HG02759 (cell line): Measurements from ENCODE around the gene TRIM68.

ENCODE experiments used
- ATAC-seq: cut with Tn5 transposase; IDR thresholded peaks from one replicate; pipeline ENCODE4 v1.9.1; 2021; ENCODE audit warnings: mild to moderate bottlenecking, moderate library complexity; ENCODE audit not compliant: unreplicated experiment

Gene TRIM68, protein sequence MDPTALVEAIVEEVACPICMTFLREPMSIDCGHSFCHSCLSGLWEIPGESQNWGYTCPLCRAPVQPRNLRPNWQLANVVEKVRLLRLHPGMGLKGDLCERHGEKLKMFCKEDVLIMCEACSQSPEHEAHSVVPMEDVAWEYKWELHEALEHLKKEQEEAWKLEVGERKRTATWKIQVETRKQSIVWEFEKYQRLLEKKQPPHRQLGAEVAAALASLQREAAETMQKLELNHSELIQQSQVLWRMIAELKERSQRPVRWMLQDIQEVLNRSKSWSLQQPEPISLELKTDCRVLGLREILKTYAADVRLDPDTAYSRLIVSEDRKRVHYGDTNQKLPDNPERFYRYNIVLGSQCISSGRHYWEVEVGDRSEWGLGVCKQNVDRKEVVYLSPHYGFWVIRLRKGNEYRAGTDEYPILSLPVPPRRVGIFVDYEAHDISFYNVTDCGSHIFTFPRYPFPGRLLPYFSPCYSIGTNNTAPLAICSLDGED

DNA sequence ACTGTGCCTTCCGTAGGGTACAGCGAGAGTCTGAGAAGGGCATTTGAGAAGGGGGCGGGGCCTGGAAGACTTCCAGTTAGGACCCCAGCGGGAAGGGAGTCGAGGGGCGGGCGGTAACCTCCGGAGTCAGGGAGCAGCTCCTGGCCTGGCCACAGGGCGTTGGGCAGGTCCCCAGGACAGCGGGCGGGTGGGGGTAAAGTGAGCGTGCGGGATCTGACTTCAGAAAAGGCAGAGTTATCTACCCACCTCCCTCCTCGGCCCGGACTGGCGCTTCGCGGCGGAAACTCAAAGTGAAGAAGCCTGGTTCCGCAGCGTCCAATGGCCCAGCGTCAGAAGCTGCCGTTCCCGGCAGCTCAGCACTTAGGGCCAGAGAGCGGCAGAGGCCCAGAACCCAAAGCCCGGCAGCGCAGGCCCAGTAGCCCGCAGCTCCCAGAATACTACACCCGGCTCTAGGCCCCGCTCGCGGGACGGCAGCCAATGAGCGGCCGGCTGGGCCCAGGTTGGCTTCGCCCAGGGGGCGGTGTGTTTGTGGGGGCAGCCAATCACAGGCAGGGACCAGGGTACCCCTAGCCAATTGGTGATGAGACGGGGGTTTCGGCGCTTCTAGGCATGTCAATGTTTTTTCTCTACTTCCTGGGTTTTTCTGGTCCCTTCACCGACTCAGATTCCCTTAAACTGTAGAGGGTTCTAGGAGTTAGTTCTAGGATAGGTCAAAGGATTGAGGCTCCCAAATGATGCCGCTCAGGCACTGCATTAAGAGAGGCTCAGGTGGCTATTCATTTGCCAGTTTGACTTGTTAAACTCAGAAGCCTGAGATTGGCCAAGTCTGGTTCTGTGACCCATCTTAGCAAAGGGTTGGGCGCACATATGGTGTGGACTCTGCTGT is at the start of gene TRIM68:
TRIM68 (minus strand) TSS at position 451 of the 886 bp plus-strand sequence. CDS start 2,727 bp downstream, outside the sequence.
- peak; percentile 99 for ATAC-seq

DNA sequence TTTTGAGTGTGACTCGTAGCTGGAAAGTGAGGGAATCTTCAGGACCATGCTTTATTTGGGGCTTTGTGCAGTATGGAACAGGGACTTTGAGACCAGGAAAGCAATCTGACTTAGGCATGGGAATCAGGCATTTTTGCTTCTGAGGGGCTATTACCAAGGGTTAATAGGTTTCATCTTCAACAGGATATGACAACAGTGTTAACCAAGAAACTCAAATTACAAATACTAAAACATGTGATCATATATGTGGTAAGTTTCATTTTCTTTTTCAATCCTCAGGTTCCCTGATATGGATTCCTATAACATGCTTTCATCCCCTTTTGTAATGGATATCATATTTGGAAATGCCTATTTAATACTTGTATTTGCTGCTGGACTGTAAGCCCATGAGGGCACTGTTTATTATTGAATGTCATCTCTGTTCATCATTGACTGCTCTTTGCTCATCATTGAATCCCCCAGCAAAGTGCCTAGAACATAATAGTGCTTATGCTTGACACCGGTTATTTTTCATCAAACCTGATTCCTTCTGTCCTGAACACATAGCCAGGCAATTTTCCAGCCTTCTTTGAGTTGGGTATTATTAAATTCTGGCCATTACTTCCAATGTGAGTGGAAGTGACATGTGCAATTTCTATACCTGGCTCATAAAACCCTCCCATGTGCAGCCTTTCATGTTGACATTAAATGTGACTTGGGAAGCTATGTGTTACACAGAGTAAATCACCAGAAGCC is 46.8 kb upstream of the TRIM68 start:
- no peak for ATAC-seq

GRCh38 chr11:4647766-4648165 is 39.7 kb upstream of the TRIM68 start:
- ATAC-seq, result no peak

DNA sequence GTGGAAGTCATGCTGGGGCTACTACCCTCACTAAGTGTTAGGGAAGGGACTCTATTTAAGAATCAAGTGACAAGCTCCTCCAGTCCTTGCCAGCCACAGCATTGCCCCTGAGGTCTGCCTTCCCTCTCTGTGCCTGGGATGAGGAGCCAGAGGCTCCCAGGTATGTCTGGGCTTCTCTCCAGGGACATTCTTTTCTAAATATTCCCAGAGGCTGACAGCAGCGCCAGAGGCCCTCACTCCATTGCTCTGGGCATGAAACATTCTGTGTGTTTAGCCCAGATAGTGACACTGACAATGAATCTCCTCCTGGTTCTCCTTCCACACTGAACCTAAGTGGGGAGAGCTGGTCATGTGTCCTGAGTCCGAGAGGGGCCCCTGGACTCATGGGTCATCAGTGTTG is 37.9 kb upstream of the TRIM68 start:
- no peak for ATAC-seq

- no peak for ATAC-seq
Observed at GRCh38 chr11:4644233-4644632, 36.2 kb upstream of the TRIM68 start.

DNA sequence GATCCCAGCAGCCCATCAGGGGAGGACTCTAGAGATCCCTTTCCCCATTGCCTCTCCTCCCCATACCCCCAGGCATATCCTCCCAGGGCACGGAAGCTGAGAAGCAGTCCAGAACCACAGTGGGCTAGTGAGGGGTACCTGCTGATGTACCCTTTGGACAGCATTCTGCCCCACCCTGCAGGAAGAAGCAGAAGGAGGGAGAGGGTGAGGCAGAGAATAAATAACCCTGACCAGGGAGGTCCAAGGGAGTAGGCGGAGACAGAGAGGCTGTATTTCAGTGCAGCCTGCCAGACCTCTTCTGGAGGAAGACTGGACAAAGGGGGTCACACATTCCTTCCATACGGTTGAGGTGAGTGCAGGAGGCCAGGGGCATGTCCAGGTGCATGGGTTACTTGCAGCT is 35.7 kb upstream of the TRIM68 start, which contains the start of gene OR51E1:
OR51E1 (plus strand) TSS at position 301 of the 400 bp plus-strand sequence. CDS start 8,545 bp downstream, outside the sequence.
- ATAC-seq, result no peak

- ATAC-seq, result no peak
Observed at GRCh38 chr11:4643076-4643475, 35.0 kb upstream of the TRIM68 start.

GRCh38 chr11:4642043-4642442 is 34.0 kb upstream of the TRIM68 start:
- no peak for ATAC-seq

DNA sequence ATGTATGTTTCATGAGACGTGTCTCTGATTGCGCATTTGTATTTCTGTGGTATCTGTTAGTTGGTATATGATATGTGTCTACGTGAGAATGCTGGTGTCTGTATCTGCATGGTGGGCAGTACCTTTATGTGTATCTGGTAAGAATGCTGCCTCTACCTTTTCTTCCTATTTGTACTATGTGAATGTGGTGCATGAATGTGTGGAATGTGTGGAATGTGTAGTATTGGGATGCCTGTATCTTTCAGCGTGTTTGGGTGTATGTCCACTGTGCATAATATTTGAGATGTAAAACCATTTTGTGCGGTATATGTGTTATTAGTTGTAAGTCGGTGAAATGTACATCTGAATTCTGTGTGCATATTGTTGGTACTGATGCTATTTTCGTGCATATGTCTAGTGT is 33.5 kb upstream of the TRIM68 start:
- no peak for ATAC-seq

DNA sequence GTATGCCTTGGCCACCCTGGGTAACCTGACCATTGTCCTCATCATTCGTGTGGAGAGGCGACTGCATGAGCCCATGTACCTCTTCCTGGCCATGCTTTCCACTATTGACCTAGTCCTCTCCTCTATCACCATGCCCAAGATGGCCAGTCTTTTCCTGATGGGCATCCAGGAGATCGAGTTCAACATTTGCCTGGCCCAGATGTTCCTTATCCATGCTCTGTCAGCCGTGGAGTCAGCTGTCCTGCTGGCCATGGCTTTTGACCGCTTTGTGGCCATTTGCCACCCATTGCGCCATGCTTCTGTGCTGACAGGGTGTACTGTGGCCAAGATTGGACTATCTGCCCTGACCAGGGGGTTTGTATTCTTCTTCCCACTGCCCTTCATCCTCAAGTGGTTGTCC is 31.9 kb upstream of the TRIM68 start:
- ATAC-seq, result no peak

DNA sequence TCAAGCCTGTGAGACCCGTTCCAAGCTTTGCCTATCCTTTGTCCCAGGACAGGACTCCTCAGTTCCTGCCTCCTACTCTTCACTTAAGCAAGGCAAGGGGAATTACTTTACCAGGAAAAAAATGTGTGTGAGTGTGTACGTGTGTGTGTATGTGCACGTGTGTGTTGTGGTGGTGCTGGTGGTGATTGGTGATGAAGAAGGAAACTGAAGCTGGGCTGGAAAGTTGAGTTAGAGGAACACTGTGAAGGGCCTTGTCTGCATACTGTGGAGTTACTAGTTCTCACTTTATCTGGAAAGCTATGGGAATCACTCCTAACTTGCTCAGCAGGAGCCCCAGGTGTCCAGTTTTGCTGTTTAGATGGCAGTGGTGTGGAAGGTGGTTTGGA is 29.6 kb upstream of the TRIM68 start:
- no peak for ATAC-seq

DNA sequence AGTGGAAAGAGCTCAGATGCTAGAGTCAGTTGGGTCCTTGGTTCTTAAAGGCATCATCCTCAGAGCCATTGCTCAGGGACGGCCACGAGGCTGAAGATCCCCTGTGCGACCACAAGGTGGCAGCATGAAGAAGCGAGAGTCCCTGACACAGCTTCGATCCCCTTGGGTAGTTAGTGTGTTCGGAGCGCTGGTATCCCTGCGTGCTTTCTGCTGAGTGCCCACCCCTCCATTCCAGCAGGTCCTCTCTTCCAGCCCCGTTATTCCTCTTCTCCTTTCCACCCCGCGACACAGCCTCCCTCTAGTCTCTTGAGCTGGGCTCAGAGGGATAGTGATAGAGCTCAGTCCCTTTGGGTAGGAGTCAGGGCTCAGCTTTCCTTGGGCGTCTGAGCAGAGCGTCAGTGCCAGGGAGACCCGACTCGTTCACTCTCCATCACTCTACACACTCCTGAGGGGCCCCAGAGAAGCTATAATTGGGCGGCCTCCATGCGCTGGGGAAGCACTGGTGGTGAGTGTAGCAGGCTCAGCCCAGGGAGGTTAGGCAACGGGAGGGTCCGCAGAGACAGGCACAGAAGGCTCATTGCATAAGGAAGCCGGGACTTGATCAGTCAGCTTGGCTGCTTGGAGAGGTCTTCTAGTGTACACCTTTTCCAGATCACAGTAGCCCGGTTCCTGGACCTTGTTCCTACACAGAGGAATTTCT is 29.1 kb upstream of the TRIM68 start, which contains the start of gene OR51D1:
OR51D1 (plus strand) TSS at position 516 of the 700 bp plus-strand sequence. CDS start 2,314 bp downstream, outside the sequence.
- ATAC-seq, result peak; percentile 98

GRCh38 chr11:4636136-4636535 is 28.1 kb upstream of the TRIM68 start:
- ATAC-seq, result no peak

DNA sequence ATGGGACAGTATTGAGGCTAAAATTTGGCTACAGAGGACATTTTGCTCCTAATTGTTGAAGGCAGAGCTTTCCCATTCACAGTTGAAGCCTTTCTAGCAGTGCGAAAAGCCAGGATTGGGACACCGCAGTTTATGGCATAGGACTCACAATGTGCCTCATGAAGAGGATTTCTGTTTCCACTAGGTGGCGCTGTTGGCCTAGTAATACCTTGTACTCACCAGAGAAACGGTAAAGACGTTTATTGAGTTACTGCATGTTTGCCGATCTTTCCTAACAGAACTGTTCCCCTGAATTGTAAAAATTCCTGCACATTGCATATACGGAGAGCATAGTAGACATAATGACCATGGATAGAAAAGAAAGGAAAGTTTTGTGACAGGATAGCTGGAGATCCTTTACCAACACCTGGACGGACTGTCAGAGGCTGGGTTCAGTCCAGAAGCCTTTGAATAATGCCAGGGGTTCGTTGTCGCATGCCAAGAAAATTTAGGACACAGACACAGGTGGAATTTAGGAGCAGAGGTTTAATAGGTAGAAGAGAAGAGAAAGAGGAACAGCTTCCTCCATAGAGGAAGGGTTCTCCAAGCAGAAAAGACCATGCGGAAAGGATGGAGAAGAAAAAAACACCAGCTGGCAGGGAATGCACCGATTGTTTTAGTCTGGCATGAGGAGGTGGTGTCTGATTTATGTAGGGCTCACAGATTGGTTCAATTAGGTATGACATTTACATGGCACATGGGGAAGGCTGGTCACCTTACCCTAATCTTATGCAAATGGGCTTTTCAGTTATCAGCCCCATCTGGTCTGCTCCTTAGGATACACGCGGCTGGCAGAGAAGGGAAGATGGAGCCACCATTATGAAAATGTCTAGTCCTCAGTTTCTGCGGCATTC is 18.4 kb upstream of the TRIM68 start:
- ATAC-seq, result peak; percentile 60

DNA sequence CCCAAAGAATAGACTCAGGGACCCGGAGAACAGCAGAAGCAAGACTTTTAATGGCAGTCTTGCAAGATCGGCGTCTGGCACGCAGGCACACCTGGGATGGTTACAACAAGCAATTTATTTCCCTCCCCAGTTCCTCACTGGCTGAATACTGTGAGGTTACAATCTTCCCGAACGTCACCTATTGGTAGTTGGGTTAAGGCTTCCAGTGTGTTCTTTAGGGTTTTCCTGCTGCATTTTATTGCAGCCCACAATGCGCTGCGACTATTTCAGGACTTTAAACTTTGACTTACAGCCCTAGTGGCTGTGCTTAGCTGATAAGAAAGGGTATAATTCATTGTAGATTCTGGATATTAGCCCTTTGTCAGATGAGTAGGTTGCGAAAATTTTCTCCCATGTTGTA is 11.5 kb upstream of the TRIM68 start:
- ATAC-seq, result no peak

DNA sequence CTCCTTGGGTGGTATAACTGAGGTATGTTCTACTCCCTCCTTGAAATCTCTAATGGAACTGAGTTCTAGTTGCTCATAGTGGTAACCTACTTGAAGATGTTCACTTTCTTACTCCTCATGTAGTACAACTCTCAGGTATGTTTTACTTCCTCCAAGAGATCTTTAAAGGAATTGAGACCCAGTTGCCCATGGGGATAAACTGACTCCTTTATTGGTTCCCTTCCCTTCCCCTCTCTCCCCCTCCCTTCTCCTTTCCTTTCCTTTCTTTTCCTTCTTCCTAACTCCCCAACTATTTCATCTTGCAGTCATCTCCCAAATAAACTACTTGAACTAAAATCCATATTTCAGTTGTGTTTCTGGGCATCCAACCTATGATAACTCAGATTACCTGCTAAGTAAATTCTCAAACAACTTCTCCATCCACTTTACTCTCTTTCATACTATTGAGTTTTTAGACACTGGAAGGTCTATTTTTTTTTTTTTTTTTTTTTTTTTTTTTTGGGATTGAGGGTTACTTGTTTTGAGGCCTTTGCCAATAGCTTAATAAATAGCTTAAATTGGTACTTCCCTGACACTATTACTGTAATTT is 7.9 kb upstream of the TRIM68 start:
- no peak for ATAC-seq

DNA sequence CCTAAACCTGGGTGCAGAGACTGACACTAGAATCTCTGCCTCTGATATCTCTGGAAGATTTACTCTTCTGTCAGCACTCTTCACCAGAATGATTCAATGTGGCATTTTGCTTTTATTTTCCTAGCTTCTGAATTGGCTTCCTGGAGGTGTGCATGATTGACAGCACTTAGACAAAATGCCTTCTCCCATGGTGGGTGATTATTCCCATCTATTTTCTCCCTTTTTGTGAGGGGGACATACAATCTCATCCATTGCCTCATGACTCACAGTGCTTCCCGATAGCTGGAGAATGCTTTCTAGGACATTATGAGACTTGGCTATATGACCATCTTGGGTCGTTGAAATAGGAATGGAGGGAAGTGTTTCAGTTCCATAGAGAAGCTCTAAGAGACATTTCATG is 4.0 kb upstream of the TRIM68 start:
- ATAC-seq, result no peak

DNA sequence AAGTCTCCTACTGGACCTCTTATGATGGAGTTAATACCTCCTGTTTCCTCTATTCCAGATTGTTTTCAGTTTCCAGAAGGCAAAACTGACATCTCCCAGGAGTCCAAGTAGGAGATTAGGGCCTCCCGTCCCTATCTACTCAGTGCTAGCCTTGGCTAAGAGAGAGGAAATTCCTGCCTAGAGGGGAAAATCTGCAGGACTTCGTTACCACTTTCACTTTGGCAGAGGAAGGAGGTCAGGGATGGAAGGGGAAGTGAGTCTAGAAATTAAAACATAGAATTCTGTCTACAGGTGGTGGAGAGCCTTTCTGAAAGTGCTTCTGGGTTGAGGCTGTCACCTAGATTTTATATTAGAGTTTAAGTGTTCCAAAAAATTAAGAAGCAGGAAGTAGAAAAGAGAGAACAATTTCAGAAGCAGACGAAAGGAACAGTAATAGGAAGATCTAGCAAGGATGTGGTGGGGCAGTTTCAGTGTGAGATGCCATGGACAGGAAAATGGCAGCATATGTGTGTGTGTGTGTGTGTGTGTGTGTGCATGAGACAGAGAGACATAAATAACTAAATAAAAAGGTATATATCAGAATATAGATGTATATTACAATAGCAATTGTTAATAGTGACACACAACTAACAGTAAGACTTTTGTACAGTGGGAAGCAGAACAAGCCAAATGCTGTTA is 2.4 kb upstream of the TRIM68 start:
- ATAC-seq, result no peak
